GM04504 (cell line): ENCODE data around the gene KCNC1.

Experiments used
- DNase-seq: peaks from one replicate; pipeline ENCODE4 v3.0.0-alpha.2; 2012; ENCODE audit warnings: low read depth

KCNC1 gene

GRCh38 chr11:17734418-17734911 is at the start of gene KCNC1:
TSS of gene KCNC1 (plus strand) at chr11:17734781. CDS start at chr11:17736003, 1,222 bp downstream.
- DNase-seq = no peak

DNA sequence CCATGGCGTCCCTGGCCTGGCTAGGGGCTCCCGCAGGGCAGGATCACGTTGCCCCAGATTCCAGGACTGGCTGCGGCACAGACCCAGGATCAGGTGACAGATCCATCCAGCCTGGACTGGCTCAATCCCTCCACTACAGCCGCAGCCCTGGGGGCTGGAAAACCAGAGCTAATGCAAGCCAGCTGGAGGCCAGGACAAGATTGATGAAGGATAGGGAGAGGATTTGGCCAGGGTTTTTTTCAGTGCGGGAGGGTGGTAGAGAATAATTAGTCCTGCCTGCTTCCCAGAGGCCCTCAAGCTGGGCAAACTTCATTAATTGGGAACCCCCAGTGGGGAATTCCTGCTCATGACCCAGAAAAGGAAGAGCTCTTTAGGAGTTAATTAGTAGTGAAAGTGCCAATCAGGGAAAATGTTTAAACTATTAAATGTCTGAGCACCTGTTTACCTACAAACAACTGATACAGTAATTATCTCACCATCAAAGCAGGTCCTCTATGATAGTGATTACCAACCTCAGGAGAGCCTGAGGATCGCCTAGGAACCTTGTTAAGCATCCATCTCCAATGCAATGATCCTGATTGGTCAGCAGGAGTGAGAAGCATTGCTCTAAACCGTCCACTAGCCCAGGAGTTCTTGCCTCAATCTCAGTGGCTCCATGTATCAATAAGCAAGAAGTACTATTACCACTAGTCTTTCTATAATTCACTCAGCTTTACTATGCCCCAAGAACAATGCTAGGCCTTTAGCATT is 48.2 kb upstream of the KCNC1 start:
- DNase-seq = no peak

DNA sequence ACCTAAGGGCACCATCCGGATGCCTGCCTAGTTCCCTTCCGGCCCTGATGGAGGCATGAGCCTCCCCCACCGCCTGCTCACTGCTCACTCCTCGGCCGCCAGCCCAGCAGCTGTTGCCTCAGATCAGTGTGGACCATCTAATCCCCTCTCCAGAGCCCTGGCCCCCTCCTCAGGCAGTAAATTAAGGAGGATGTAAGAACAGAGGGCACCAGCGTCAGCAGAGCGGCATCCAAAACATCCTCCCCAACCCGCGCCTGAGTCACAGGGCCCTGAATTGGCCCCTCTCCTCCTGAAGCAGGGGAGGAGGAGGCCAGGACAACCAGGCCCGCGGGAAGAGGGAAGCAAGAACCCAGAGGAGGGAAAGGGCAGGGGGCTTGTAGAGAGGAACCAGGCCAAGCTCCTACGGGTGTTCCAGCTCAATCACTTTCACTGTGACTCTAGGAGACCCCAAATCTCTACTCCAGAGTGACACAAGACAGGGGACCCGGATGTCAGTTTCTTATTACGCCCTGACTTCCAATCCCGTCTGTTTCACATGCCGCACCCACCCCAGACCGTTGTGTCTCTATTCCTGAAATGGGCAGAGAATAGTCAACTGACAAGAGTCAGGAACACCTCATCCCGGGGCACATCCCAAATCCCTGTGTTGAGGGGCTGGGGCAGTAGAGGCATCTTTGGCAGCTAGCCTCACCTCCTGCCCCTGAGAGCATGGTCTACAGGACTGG is 46.5 kb upstream of the KCNC1 start:
- DNase-seq = no peak

GRCh38 chr11:17691550-17691949 is 43.0 kb upstream of the KCNC1 start:
- no peak for DNase-seq

DNA sequence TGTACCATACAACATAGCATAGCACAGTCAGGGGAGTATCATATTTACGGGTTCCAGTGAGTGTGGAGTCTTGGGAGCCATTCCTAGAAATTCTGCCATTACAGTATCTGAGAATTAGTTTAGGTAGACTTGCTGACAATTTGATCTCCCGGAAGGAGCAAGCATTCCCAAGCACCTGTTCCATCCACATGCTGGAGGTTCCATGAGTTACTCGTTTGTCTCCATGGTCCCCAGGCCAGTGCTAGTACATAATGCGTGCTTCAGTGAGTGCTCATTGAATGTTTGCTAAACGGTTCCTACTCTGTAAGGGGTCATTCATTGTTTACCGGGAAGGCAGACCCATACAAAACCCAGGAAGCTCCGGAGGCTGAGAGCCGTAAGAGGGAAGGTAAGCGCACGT is 42.6 kb upstream of the KCNC1 start:
- DNase-seq = no peak

GRCh38 chr11:17692931-17693330 is 41.6 kb upstream of the KCNC1 start:
- no peak for DNase-seq

GRCh38 chr11:17693531-17693930 is 41.0 kb upstream of the KCNC1 start:
- DNase-seq = no peak

GRCh38 chr11:17694494-17695110 is 40.0 kb upstream of the KCNC1 start:
- DNase-seq = no peak

- DNase-seq = no peak
These were observed 38.8 kb upstream of the KCNC1 start for GRCh38 chr11:17695454-17696441.

DNA sequence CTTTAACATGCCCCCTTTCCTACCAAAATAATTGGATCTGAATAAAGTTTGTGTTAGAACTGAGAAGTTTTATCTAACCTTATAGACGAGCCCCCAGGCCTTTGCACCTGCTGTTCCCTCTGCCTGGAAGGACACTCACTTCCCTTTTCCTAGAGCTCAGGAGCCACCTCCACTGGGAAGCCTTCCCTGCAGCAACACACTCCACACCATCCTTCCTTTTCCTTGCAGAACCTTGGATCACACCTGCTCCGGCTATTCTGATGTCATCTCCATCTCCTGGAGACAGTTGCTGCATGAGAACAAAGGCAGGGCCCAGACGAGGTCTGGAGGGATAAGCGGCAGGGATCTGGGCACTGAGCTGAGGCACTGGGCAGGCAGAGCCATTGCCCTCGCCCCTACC is 37.8 kb upstream of the KCNC1 start:
- no peak for DNase-seq

- DNase-seq = no peak
These were observed 37.2 kb upstream of the KCNC1 start for GRCh38 chr11:17697175-17697949.

DNA sequence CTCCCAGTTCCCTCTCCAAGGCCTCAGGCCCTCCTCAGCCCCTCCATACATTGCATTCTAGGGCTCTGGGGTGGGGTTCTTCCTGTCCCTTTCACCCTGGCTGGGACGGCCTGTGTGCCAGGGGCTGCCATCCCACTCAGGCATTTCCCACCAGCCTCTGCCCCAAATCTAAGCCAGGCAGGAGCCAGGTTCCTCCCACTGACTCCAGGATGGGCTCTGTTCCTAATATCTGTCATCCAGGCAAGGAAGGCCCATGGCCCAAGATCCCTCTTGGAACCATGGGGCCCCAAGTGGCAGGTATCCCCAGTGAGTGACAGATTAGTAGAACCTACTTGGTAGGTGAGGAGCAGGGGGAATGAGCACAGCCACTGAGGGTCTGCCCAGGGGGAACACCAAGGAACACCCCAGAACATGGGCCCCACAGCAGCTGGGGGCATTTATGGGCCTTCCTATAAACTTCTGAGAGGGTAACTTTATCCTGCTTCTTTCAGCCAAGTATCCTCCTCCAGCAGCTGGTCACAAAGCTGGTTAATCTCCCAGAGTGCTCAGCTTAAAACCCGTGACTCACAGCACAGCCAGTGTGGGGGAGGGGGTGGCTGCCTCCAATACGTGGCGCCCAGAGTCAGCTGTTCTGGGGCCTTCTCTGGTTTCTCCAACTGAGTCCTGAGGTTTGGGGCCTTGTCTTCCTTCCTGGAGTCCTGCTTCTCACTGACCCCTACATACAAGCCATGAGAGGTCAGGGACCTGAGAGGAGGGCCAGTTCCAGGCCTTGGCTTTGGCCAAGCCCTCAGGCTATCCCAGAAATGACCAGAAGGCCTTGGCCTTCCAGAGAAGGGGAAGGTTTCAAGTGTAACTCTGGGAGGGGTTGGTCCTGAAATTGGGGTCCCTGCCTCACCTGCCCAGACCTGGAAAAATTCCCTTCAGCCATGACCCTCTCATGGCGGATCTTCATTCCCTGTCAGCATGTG is 35.1 kb upstream of the KCNC1 start:
- DNase-seq = no peak

DNA sequence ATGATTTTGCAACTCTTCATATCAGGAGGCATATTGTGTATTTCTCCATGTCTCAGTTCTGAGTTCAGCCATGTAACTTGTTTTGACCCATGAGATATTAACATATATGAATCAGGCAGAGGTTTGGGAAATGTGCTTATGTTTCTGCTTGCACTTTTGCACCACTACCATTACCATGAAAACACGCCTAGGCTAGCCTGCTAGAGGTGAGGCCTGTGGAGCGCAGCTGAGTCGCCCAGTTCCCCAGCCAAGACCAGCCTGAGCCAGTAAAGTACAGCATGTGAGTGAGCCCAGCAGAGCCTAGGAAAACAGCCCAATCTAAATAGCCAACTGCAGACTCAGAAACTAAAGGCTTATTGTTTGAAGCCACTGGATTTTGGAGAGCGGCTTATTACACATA is 33.6 kb upstream of the KCNC1 start:
- no peak for DNase-seq

GRCh38 chr11:17702876-17703275 is 31.7 kb upstream of the KCNC1 start:
- DNase-seq = no peak

- DNase-seq = no peak
These were observed 30.6 kb upstream of the KCNC1 start for GRCh38 chr11:17703951-17704350.

- no peak for DNase-seq
These were observed 26.8 kb upstream of the KCNC1 start for GRCh38 chr11:17707830-17708229.

GRCh38 chr11:17711836-17712235 is 22.7 kb upstream of the KCNC1 start:
- no peak for DNase-seq

GRCh38 chr11:17713851-17714250 is 20.7 kb upstream of the KCNC1 start:
- no peak for DNase-seq

- DNase-seq = no peak
These were observed 20.2 kb upstream of the KCNC1 start for GRCh38 chr11:17714356-17714854.

DNA sequence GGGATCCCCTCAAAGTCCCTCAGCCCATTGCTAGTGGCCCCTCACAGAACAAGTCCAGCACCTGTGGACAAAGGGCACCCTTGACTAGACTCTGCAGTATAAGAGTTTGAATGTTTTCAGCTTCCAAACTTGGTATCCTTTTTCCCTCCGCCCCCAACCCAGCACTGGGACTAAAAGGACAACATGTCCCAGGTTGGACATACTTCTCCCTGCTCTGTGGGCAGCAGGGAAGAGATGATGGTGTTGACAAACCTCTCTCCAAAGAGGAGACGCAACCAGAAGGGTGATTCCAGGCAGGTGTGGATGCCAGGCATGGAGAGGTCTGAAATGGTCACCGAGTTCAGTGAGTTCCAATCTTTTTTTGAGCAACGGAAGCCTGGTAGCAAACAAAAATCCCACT is 19.7 kb upstream of the KCNC1 start:
- DNase-seq = no peak
